ENCODE data around the gene TICAM1.
"Not testable (repeated sequence)": the region's sequence is repeated elsewhere in the genome, so short reads cannot be mapped to it uniquely, and the experiment has no call there.

TICAM1 gene

DNA sequence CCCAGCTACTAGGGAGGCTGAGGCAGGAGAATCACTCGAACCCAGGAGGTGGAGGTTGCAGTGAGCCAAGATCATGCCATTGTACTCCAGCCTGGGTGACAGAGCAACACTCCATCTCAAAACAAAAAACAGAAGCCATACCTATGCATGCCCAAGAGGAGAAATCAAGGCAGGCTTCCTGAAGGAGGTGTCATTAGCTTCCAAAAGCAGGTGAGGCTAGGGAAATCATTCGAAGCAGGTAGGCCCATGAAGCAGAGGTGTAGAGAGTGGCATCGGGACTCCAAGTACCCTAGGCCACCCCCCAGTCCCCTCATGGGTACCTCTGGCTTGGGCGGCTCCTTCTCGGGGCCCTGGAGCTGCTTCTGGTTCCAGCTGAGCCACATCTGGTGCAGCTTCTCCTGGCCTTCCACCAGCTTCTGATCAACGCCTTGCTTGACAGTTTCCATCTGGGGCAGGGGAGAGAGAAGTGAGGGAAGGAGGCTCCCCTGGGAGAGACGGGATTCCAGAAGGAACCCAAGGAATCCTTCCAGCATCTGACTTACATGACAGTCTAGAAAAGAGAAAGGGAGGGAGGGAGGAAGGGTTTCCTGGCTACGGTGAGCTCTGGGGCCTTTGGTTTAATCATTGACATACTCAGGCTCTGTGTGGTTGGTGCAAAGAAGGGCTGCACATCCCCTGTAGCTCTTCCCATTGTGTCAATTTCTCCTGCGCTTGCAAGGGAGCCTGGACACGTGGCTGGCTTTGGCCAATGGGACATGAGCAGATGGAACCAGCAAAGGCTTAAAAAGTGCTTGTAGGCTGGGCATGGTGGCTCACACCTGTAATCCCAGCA, 13.1 kb upstream of the TICAM1 start:
- DNase-seq (ENCODE audit: low read depth) = no peak

DNA sequence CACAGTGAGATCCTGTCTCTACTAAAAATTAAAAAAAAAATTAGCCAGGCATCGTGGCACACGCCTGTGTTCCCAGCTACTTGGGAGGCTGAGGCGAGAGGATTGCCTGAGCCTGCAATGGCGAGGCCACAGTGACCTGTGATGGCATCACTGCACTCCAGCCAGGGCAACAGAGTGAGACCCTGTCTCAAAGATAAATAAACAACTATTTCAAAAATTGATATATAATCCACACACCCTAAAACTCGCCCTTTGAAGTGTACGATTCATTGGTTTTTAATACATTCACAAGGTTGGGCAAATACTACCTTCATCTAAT, 12.1 kb upstream of the TICAM1 start:
- DNase-seq (ENCODE audit: low read depth) = no peak

DNA sequence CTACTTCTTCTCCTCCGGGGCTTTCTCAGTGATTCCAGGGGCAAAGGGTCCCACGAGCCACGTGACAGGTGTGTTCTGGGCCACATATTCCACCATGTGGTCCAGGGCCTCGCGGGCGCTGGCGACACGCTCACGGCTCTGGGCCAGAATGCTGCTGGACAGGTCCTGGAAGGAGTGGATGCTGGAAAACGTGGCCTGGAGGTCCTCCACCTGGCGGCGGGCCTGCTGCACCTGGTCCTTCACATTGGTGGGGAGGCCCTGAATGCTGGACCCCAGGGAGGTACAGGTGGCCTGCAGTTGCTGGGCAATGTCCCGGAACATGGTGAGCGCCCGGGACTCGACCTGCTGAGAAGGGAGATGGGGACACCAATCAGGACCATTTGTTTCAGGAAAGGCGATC, 7.7 kb upstream of the TICAM1 start:
- DNase-seq (ENCODE audit: low read depth) = no peak

DNA sequence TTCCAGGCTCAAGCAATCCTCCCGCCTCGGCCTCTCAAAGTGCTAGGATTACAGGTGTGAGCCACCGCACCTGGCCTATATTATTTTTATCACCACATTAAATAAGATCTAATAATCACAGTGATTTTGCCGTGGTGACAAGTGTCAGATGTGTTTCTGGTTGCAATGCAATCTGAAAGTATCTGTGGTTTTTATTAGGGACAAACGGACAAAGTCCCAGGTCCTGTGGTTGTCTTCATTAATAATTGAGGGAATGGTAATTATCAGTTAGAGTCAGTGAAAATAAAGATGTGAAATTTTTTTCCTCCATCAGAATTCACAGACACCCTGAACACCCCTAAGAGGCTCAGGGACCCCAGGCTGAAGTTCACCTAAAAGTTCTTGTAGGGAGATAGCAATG, 1.3 kb upstream of the TICAM1 start:
- DNase-seq (ENCODE audit: low read depth) = no peak

DNA sequence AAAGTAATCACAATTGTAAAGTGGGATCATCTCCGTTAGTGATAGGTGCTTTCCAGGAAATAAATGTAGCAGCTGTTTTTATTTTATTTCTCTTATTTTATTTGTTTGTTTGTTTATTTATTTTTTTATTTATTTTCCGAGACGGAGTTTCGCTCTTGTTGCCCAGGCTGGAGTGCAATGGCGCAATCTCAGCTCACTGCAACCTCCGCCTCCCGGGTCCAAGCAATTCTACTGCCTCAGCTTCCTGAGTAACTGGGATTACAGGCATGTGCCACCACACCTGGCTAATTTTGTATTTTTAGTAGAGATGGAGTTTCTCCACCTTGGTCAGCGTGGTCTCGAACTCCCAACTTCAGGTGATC, 448 bp upstream of the TICAM1 start:
- DNase-seq (ENCODE audit: low read depth) = not testable (repeated sequence)

DNA sequence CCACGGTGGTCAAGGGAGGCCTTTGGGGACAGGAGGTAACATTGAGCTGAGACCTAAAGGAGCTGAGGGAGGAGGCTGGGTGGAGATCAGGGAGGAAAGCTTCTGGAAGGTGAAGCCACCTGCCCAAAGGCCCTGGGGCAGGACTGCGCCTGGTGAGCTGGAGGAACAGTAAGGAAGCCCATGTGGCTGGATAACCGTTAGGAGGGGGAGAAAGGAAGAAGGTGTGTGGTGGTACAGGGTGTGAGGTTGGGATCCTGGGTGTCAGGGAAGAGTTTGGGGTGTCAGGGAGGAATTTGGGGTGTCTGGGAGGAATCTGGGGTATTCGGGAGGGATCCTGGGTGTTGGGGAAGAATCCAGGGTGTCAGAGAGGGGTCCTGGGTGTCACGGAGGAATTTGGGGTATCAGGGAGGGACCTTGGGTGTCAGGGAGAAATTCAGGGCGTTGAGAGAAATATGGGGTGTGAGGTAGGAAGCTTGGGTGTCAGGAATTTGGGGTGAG, 695 bp downstream of the TICAM1 start:
- no peak for DNase-seq (ENCODE audit: low read depth)

DNA sequence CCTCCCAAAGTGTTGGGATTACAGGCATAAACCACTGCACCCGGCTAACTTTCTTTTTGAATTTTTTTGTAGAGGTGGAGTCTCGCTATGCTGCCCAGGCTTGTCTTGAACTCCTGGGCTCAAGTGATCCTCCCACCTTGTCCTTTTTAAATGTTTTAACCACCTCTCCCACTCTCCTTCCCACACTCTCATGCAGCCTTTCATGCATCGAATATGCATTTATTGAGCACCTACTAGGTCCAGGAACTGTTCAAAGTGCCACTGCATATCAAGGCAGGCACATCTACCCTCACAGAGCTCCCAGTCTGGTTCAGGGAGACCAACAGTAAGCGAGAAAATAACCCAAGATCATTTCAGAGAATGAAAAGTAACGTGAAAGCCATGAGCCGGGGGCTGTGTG, 1.2 kb downstream of the TICAM1 start:
- DNase-seq (ENCODE audit: low read depth) = no peak

DNA sequence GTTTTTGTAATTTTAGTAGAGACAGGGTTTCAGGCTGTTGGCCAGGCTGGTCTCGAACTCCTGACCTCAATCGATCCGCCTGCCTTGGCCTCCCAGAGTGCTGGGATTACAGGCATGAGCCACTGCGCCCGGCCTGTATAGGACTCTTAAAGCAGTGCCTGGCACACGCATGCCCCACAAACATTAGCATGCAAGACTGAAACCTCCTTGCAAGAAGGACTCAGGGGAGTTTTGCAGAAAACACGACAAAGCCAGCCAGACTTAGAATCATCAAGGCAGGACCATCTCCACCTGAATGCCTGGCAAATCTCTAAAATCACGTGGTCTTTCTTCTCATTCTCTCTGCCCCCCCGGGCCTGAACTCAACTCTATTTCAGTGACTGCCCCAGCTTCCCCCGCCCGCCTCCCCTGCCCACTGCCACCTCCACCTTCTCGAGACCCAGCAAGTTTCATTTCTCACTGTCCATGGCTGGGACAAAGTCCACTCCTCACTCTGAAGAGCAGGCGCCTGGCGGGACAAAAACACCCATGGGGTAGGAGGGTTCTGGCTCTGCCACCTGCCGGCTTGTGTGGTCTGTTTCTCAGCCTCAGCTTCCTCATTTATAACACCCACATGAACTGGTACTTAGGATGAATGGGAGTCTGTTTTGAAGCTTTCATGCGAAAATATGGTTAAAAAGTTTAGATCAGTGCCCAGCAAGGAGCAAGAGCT, 2.4 kb downstream of the TICAM1 start:
- DNase-seq (ENCODE audit: low read depth) = no peak

DNA sequence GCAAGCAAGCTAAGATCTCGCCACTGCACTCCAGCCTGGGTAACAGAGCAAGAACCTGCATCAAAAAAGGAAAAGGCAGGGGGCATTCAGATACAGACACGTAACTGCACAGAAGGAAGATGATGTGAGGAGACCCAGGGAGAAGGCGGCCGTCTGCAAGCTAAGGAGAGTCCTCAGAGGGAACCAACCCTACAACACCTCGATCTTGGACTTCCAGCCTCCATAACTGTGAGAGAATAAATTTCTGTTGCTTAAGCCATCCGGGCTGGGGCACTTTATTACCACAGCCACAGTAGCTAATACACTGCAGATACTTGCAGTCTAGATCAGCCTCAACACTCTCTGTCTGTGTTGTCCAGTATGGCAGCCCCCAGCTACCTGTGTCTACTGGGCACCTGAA, 7.9 kb downstream of the TICAM1 start:
- no peak for DNase-seq (ENCODE audit: low read depth)

DNA sequence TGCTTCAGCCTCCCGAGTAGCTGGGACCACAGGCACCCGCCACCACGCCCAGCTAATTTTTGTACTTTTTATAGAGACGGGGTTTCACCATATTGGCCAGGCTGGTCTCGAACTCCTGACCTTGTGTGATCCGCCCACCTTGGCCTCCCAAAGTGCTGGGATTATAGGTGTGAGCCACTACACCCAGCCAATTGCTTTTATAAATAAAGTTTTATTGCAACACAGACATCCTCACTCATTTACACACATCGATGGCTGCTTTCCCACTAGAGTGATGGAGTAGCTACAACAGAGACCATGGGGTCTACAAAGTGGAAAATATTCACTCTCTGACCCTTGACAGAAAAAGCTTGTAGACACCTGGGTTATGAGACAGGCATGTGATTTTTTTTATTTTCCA, 9.2 kb downstream of the TICAM1 start:
- DNase-seq (ENCODE audit: low read depth) = not testable (repeated sequence)

DNA sequence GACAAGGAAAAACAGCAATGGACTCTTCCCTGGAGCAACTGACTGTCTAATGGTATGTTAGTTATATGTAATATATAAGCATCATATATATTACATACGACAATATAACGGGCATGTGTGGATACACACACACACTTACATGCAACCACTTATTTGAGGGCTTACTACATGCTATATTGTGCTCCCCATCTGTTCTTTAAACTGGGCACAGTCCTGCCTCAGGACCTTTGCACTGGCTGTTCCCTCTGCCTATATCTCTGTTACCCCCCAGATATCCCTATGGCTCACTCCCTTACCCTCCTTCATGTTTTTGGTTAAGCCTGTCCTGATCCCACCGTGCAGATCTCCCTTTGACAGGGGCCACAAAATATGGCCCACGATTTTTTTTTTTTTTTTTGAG, 10.2 kb downstream of the TICAM1 start:
- no peak for DNase-seq (ENCODE audit: low read depth)

DNA sequence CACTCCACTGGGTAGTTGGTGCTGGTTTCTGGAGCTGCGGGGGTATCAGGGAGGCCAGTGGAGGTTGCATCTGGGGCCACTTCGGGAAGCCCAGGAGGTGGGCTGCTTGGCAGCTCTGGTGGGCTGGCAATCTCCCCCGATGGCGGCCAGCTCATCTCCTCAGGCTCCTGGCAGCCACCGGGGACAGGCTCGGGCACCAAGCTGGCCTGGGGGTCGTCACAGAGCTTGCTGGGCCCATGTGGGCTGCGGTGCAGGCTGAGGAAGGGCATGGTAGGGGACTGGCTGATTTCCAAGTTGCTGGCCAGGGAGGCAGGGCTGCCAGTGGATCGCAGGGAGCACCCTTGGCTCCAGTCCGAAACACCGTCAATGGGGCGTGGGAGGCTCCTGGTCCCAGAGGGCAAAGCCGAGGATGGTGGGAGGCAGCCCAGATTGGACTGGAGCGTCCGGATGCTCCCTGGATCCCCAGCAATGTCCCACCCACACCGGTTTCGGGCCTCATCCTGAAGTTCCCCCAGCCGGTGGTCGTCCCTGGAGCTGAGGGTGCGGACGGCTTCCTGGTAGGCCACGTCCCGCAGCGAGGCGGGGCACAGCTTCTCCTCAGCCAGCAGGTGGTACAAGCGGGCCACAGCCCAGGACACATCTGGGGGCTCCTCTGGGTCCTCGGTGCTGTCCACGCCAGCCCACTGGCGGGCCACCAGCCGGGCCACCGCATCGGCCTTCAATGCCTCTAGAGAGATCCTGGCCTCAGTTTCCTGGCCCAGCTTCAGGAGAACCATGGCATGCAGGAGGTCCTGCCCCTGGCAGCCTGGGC, 13.8 kb downstream of the TICAM1 start:
- DNase-seq (ENCODE audit: low read depth) = no peak

DNA sequence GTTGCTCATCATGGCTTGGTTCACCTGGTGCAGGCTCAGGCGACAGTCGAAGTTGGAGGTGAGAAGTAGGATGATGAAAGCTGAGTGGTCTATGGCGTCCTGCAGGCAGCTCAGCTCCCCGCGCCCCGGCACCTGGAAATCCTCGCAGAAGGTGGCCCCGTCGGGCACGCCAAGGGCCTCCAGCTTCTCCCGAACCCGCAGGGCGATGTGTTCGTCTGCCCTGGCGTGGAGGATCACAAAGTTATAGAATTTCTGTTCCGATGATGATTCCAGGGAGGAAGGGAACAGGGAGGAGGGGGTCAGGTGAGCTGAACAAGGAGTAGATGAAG, 14.6 kb downstream of the TICAM1 start:
- DNase-seq (ENCODE audit: low read depth) = no peak

DNA sequence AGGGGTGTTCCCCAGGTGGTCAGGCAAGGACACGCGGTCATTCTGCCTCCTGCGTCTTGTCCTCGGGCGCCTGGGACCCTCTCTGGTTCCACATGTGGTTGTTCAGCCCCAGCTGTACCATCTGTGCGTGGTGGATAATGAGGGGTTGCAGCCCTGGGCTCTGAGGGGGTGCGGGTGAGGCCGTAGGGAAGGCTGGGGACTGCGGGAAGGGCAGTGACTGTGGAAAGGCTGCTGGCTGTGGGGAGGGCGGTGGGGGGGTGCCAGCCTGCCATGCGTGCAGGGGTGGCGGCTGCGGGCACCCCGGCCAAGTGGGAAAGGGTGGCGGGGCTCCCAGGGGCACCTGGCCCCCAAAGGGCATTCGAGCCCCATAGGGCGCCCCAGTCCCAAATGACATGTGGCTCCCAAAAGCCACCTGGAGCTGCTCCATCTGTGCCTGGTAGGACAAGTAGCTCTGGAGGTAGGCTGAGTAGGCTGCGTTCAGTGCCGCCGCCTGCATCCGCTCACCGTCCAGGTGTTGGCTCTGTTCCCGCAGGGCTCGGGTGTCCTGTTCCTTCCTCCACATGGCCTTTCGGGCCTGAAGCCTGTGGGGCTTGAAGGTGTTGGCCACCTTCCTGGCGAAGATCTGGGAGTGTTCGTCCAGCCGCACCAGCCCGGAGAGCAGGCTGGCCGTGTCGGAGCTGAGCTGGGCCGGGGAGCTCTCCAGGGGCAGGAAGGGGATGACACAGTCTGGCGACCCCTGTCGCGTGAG, 15.1 kb downstream of the TICAM1 start:
- no peak for DNase-seq (ENCODE audit: low read depth)

DNA sequence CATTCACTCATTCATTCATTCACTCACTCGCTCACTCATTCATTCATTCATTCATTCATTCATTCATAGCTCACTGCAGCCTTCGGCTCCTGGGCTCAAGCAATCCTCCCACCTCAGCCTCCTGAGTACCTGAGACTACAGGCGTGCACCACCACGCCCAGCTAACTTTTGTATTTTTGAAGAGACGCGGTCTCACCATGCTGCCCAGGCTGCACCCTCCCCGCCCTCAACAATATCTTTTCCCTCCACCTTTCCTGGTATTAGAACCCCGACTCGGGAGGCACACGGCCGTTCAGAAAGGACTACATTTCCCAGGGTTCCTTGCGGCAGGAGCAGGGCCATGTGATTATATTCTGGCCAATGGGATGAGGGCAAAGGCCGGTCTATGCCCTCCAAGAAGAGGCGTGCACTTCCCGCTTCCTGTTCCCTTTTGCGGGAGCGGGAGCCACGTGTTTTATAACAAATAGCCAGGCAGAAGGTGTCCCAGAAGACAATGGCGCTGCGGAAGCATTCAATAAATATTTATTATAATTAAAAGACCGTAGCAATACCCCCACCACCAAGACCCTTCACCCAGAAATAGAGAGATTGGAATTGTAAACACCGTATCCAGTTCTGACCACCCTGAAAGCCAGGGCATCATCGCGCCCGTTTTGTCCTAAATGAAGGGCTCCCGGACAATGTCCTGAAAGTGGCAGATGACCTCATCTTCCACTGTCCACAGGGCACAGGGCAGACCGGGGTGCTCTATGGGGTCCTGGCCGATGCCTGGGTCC, 15.9 kb downstream of the TICAM1 start:
- DNase-seq (ENCODE audit: low read depth) = peak; percentile 77

DNA sequence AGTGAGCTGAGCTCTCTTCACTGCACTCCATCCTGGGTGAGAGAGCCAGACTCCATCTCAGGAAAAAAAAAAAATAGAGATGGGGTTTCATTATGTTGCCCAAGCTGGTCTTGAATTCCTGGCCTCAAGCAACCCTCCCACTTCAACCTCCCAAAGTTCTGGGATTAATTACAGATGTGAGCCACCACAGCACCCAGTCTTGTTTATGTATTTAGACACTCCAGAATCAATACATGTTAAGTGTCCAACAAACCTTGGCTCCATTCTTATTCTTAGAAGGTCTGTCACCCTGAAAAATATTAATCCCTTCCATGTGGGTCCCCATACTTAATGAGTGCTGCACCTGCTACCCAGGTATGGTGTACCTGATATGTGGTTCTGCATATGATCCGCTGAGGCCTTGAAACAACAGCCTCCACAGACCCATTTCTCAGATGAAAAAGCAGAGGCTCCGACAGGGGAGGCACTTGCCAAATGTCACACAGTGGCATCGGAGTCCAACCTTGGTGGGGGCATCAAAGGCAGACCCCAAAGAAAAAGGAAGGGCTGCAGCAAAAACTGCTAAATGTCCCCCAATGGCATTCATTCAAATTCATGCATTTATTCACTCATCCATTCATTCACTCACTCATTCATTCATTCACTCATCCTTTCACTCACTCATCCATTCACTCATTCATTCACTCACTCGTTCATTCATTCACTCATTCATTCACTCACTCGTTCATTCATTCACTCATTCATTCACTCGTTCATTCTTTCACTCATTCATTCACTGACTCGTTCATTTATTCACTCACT, 16.7 kb downstream of the TICAM1 start:
- DNase-seq (ENCODE audit: low read depth) = no peak

DNA sequence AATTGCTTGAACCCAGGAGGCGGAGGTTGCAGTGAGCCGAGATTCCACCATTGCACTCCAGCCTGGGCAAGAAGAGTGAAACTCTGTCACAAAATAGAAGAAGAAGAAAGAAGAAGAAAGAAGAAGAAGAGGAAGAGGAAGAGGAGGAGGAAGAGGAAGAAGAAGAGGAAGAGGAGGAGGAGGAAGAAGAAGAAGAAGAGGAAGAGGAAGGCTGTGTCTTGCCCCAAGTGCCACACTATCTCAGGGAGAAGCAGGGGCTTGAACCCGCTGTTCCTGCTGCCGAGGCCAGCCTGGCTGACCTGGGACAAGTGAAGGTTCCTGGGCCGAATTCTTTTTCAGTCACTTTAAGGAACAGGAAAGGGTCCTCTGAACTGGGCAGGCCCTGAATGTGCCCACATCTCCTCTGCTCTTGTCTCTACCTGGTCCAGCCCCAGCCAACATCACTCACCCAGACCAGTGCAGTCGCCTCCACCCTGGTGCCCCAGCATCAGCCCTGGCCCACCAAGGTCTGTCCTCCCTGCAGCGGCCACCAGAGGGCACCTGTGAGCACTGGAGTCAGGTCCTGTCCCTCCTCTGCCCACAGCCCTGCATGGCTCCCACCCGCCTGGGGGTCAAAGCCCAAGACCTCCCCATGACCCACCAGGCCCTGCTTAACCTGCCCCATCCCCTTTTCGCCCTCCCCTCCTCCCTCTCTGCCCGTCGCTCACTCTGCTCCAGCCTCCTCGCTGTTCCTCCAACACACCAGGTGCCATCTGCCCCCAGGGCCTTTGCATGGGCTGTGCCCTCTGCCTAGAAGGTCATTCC, 20.0 kb downstream of the TICAM1 start:
- peak; percentile 82 for DNase-seq (ENCODE audit: low read depth)

DNA sequence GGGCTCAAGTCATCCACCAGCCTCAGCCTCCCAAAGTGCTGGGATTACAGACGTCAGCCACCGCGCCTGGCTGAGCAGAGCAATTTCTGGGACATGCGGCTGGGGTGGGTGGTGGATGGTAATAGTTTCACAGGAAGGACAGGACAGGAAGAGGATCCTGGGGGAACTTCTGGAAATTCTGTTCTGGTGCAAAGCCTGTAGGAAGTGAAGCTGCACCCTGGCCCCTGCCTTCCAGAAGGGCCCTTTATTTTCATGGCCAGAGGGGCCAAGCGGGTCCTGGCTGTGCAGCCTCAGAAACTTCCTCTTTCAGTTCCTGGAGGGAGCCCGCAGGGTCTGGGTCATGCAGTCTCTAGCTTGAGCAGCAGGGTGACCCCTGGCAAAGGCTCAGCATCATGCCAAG, 24.3 kb downstream of the TICAM1 start:
- no peak for DNase-seq (ENCODE audit: low read depth)

DNA sequence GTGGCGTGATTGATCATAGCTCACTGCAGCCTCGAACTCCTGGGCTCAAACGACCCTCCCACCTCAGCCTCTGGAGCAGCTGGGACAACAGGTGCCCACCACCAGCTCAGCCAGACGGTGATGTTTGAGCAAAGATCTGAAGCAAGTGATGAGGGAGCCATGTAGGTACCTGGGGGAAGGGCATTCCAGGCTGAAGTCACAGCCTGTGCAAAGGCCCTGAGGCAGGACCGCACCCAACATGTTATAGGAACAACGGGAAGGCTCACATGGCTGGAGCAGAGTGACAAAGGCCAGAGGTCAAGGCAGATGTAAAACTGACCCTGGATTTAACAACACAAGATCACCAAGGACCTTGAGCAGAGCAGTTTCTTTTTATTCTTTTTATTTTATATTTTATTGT, 25.1 kb downstream of the TICAM1 start:
- DNase-seq (ENCODE audit: low read depth) = no peak

DNA sequence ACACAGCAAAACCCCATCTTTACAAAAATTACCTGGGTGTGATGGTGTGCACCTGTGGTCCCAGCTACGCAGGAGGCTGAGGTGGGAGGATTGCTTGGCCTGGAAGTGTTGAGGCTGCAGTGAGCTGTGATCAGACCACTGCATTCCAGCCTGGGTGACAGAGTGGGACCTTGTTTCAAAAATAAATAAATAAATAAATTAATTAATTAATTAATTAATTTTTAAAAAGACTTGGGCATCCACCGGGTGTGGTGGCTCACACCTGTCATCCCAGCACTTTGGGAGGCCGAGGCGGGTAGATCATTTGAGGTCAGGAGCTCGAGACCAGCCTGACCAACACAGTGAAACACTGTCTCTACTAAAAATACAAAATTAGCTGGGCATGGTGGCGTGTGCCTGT, 26.4 kb downstream of the TICAM1 start:
- DNase-seq (ENCODE audit: low read depth) = not testable (repeated sequence)

All from activated T-cell treated with anti-CD3 and anti-CD28 coated beads for 24 hours (primary cell).